K562 (cell line): ENCODE measurements around the gene LTN1. TPM values are rescaled to one million over a fixed set of nuclear protein-coding genes. Genes with fewer than 3 reads are reported as not detected.

Experiments used
- ATAC-seq: fragments of 200-7000 bp; cut with Tn5 transposase; 3 replicates; pipeline ENCODE4 v1.9.1; 2020; ENCODE audit warnings: moderate library complexity
- BruUV-seq: library from RNA; stranded (reverse); fragments of 400-500 nt; replicated peaks from 2 replicates; lab custom pipeline; 2021; lab: Mats Ljungman, UMichigan
- CTCF ChIA-PET: fragments of 300-600 bp; formaldehyde crosslinking; extraction: SDS; loops from one replicate; lab custom pipeline; 2021; ENCODE audit warnings: low intra/inter-chr PET ratio; lab: Yijun Ruan, JAX
- POLR2A ChIA-PET: fragments of 300-600, 350-650 bp; sonication (Branson Sonifier 250); formaldehyde crosslinking; extraction: SDS; loops from one replicate; lab custom pipeline; 2021; ENCODE audit warnings: antibody characterized with exemption, inconsistent platforms; lab: Yijun Ruan, JAX
- DNase-seq, 4 experiments: peaks; one replicate each; pipeline versions ENCODE4 v3.0.0 to v3.0.0-alpha.2; 2011 to 2018; ENCODE audit warnings: low spot score in 3 of 4, mixed read lengths in 3 of 4; ENCODE audit errors: extremely low read depth in 1 of 4
- FAIRE-seq: peaks from 2 replicates; lab custom pipeline; 2011; peaks lifted over from hg19 to GRCh38; lab: Jason Lieb, UNC
- H2AFZ ChIP-seq: 2 replicates; pipeline ENCODE4 v1.6.0; 2011; ENCODE audit warnings: low read depth, low read length, control low read depth, inconsistent platforms
- H3K27ac ChIP-seq: fragments of 200-600 bp; 3 replicates; pipeline ENCODE4 v1.8.0; 2011; ENCODE audit warnings: low read depth, mild to moderate bottlenecking, control low read depth, inconsistent platforms, low read length, moderate library complexity, mixed read lengths; ENCODE audit errors: extremely low read depth
- H3K27me3 ChIP-seq, 2 experiments: fragments of 300-600 bp in 1 of 2; 2 replicates in 1 of 2; 3 replicates in 1 of 2; pipeline versions ENCODE4 v1.6.0 to v1.8.0; 2011; ENCODE audit warnings: inconsistent platforms in 2 of 2, low read length in 2 of 2, mild to moderate bottlenecking in 1 of 2, mixed read lengths in 1 of 2, moderate library complexity in 1 of 2; ENCODE audit not compliant: control insufficient read depth in 2 of 2, insufficient read depth in 2 of 2
- H3K36me3 ChIP-seq: fragments of 300-600 bp; 3 replicates; pipeline ENCODE4 v1.8.0; 2011; ENCODE audit warnings: mild to moderate bottlenecking, low read length, inconsistent platforms; ENCODE audit not compliant: control insufficient read depth, insufficient read depth
- H3K4me1 ChIP-seq, 2 experiments: fragments of 200-600 bp in 1 of 2; replicated peaks in 1 of 2; 2 replicates in 1 of 2; 3 replicates in 1 of 2; pipeline versions ENCODE4 v1.5.1 to v1.8.0; 2011; ENCODE audit warnings: inconsistent platforms in 2 of 2, low read length in 2 of 2, mild to moderate bottlenecking in 1 of 2, mixed read lengths in 1 of 2, moderate library complexity in 1 of 2; ENCODE audit not compliant: control insufficient read depth in 2 of 2, insufficient read depth in 2 of 2
- H3K4me2 ChIP-seq: 2 replicates; pipeline ENCODE4 v1.6.1; 2011; ENCODE audit warnings: low read length, control low read depth, inconsistent platforms, mixed read lengths; ENCODE audit not compliant: insufficient read depth
- H3K4me3 ChIP-seq: fragments of 200-600 bp; sonication (generic), shearing (Covaris generic); 2 replicates; pipeline ENCODE4 v1.5.1; 2016; ENCODE audit warnings: control low read depth, inconsistent platforms
- H3K79me2 ChIP-seq: fragments of 200-600 bp; 3 replicates; pipeline ENCODE4 v1.8.0; 2011; ENCODE audit warnings: low read length, inconsistent platforms; ENCODE audit not compliant: control insufficient read depth, insufficient read depth
- H3K9ac ChIP-seq, 2 experiments: 2 replicates each; pipeline versions ENCODE4 v1.6.0 to v1.6.1; 2011; ENCODE audit warnings: low read depth in 2 of 2, low read length in 2 of 2, control low read depth in 1 of 2, inconsistent platforms in 1 of 2, mild to moderate bottlenecking in 1 of 2, mixed read lengths in 1 of 2; ENCODE audit not compliant: insufficient read depth in 1 of 2
- H3K9me1 ChIP-seq: one replicate; pipeline ENCODE4 v1.6.0; 2011; ENCODE audit warnings: inconsistent platforms, mild to moderate bottlenecking, low read length, moderate library complexity; ENCODE audit not compliant: control insufficient read depth, insufficient read depth
- H3K9me3 ChIP-seq: replicated peaks from 2 replicates; pipeline ENCODE4 v1.5.1; 2011; ENCODE audit warnings: low read depth, low read length, inconsistent platforms; ENCODE audit not compliant: control insufficient read depth, insufficient read depth
- H4K20me1 ChIP-seq: replicated peaks from 2 replicates; pipeline ENCODE4 v1.6.1; 2011; ENCODE audit warnings: low read length, inconsistent platforms, mixed read lengths; ENCODE audit not compliant: control insufficient read depth, insufficient read depth
- JUND ChIP-seq, 2 experiments: IDR thresholded peaks; 2 replicates in 1 of 2; 3 replicates in 1 of 2; pipeline ENCODE4 v1.6.1; 2011; ENCODE audit warnings: borderline replicate concordance in 2 of 2, low read depth in 2 of 2, low read length in 2 of 2, improper control_type of control experiment in 1 of 2, missing biosample characterization in 1 of 2, missing genetic modification characterization in 1 of 2, missing genetic modification reagents in 1 of 2
- LARP7 ChIP-seq: fragments of 450-650 bp; IDR thresholded peaks from 2 replicates; pipeline ENCODE4 v1.6.1; 2016
- NRF1 ChIP-seq, 2 experiments: fragments of 450-650 bp; IDR thresholded peaks in 1 of 2; conservative IDR thresholded peaks in 1 of 2; 2 replicates each; pipeline ENCODE4 v1.6.1; 2014; ENCODE audit warnings: mild to moderate bottlenecking in 2 of 2
- PTRF ChIP-seq: fragments of 450-650 bp; IDR thresholded peaks from 2 replicates; pipeline ENCODE4 v1.6.1; 2016; ENCODE audit warnings: mild to moderate bottlenecking, missing genetic modification characterization, missing compliant biosample characterization
- SAP30 ChIP-seq: fragments of 200-600 bp; sonication (generic); IDR thresholded peaks from 2 replicates; pipeline ENCODE4 v1.6.1; 2012; ENCODE audit warnings: borderline replicate concordance, low read depth, mild to moderate bottlenecking, moderate library complexity, low read length, control low read depth, inconsistent platforms; ENCODE audit not compliant: insufficient read depth, poor library complexity, severe bottlenecking
- SNAPC5 ChIP-seq: fragments of 250-450 bp; sonication (Bioruptor Pico); IDR thresholded peaks from 2 replicates; pipeline ENCODE4 v1.8.0; 2021; ENCODE audit warnings: moderate library complexity, mild to moderate bottlenecking, inconsistent platforms
- ZNF217 ChIP-seq: sonication (generic); formaldehyde crosslinking; IDR thresholded peaks from 2 replicates; pipeline ENCODE4 v1.8.0; 2022; ENCODE audit warnings: mild to moderate bottlenecking, missing genetic modification reagents
- WGBS: fragments of 100-300 bp; shearing (Covaris generic); methylation state at CpG from one replicate; pipeline ENCODE4 v1.1.6; 2016; ENCODE audit warnings: low coverage, mixed read lengths; ENCODE audit not compliant: insufficient coverage; ENCODE audit errors: missing lambda C conversion rate; 5-methylcytosine and 5-hydroxymethylcytosine counted together
- in situ Hi-C: fragments of 300-500 bp; cut with MboI; formaldehyde crosslinking; loops from 4 replicates; pipeline ENCODE4 v1.15.0; 2018; ENCODE audit warnings: inconsistent platforms, mixed read lengths
- intact Hi-C: fragments of 100-400 bp; cut with micrococcal nuclease; formaldehyde crosslinking; loops from 2 replicates; pipeline ENCODE4 v1.14.2; 2022
- polyA plus RNA-seq, 8 experiments: library from polyadenylated mRNA; depleted of rRNA in 4 of 8; stranded (reverse) in 5 of 8; unstranded in 3 of 8; fragments of >200 nt; fragmentation: Nextera tagmentation in 2 of 8; fragmentation: Illumina TruSeq in 1 of 8; extraction: Ambion mirVana in 2 of 8; extraction: Trizol in 1 of 8; gene quantifications; 2 replicates each; pipeline versions ENCODE4 v1.2.1 to v1.2.3, GENCODE V29; 2011 to 2014; ENCODE audit warnings: inconsistent platforms in 1 of 8, missing spikeins in 1 of 8
- total RNA-seq, 7 experiments: library from RNA; depleted of rRNA in 6 of 7; stranded (reverse); fragments of >200 nt in 6 of 7; fragmentation: Illumina TruSeq in 2 of 7; extraction: Trizol in 2 of 7; gene quantifications; 2 replicates each; pipeline versions ENCODE4 v1.2.1 to v1.2.3, GENCODE V29; 2011 to 2021; ENCODE audit warnings: low replicate concordance in 1 of 7
- TF ChIP-seq, protein P1 (sequence below): fragments of 450-650 bp; IDR thresholded peaks from 2 replicates; pipeline ENCODE4 v1.6.1; 2017; ENCODE audit warnings: antibody characterized with exemption, mild to moderate bottlenecking

LTN1 gene
- total and polyA plus RNA-seq, 9 of the 15 experiments (the other 6 are each of a cell fraction or from before 2014, with no cell fraction given): 15.7 to 49.6 (median 28.7) TPM

GRCh38 chr21:29034678-29035077, 42.0 kb upstream of the LTN1 start:
- DNase-seq (no peak), ATAC-seq (no peak), FAIRE-seq (no peak)
- Histone ChIP-seq H2AFZ (no peak overlapping the region), H3K27me3 (no peaks in the 10 kb centered on the region), H3K4me1 (no peaks in the 10 kb centered on the region), H3K27ac (no peak overlapping the region), H3K9ac (no peak overlapping the region), H4K20me1 (no peaks in the 10 kb centered on the region), H3K9me1 (no peaks in the 10 kb centered on the region), H3K4me3 (no peak overlapping the region), H3K4me2 (no peak overlapping the region), H3K9me3 (no peaks in the 10 kb centered on the region), H3K79me2 (peaks cover 2% of the 10 kb centered on the region; the same call in 2 of the 3 replicates), H3K36me3 (peaks cover 94% of the 10 kb centered on the region)
- in situ Hi-C loops: no loop called here
- 61% methylated on average over 1 of the region's 1 CpG for WGBS
- TF ChIP-seq SAP30: no peak
- no peak for TF ChIP-seq PTRF (tag)
- no peak for TF ChIP-seq LARP7
- no peak for TF ChIP-seq NRF1 (conservative IDR thresholded peaks at IDR 0.05 in 1 of 2, IDR thresholded peaks at IDR 0.05 in 1 of 2)
- no peak for TF ChIP-seq SNAPC5 (CRISPR knock-in tag)
- TF ChIP-seq, protein P1, sequence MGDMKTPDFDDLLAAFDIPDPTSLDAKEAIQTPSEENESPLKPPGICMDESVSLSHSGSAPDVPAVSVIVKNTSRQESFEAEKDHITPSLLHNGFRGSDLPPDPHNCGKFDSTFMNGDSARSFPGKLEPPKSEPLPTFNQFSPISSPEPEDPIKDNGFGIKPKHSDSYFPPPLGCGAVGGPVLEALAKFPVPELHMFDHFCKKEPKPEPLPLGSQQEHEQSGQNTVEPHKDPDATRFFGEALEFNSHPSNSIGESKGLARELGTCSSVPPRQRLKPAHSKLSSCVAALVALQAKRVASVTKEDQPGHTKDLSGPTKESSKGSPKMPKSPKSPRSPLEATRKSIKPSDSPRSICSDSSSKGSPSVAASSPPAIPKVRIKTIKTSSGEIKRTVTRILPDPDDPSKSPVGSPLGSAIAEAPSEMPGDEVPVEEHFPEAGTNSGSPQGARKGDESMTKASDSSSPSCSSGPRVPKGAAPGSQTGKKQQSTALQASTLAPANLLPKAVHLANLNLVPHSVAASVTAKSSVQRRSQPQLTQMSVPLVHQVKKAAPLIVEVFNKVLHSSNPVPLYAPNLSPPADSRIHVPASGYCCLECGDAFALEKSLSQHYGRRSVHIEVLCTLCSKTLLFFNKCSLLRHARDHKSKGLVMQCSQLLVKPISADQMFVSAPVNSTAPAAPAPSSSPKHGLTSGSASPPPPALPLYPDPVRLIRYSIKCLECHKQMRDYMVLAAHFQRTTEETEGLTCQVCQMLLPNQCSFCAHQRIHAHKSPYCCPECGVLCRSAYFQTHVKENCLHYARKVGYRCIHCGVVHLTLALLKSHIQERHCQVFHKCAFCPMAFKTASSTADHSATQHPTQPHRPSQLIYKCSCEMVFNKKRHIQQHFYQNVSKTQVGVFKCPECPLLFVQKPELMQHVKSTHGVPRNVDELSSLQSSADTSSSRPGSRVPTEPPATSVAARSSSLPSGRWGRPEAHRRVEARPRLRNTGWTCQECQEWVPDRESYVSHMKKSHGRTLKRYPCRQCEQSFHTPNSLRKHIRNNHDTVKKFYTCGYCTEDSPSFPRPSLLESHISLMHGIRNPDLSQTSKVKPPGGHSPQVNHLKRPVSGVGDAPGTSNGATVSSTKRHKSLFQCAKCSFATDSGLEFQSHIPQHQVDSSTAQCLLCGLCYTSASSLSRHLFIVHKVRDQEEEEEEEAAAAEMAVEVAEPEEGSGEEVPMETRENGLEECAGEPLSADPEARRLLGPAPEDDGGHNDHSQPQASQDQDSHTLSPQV: no peak
- no peak for TF ChIP-seq JUND (IDR thresholded peaks at IDR 0.05; ENCODE audit: borderline replicate concordance, low read depth, low read length)
- TF ChIP-seq JUND (tag; IDR thresholded peaks at IDR 0.05; ENCODE audit: borderline replicate concordance, low read depth, low read length): no peak
- no peak for TF ChIP-seq ZNF217
- intact Hi-C loops: no loop called here
- CTCF ChIA-PET: no interaction called here
- POLR2A ChIA-PET: interaction anchor here (0.9 to 3.5 kb wide), 2 partner anchors 9 to 11 kb away, joined by 3 to 12 read pairs; partner anchors contain the start of gene USP16
- BruUV-seq: no TSS peak
